Measurements from ENCODE around the gene GPS1. TPM values are rescaled to one million over a fixed set of nuclear protein-coding genes. Genes with fewer than 3 reads are reported as not detected.

GPS1 gene
- total and polyA plus RNA-seq, 5 donors = 75.1 to 93.7 (median 87.8) TPM

- Histone ChIP-seq H3K4me1 (ENCODE audit: control insufficient read depth, insufficient read depth, low read length) (no peaks in the 10 kb centered on the region), H3K9me3 (ENCODE audit: control insufficient read depth, low read length) (no peaks in the 10 kb centered on the region), H3K27ac (ENCODE audit: low read length) (peak overlapping the region; percentile 3), H3K27me3 (ENCODE audit: control insufficient read depth, insufficient read depth) (no peaks in the 10 kb centered on the region), H3K4me3 (ENCODE audit: low read length) (no peak overlapping the region)
- ATAC-seq (peak; percentile 21 to 22), DNase-seq (peak; percentile 74 to 91 (median 88))
- 36% methylated on average over 24 of the region's 24 CpGs for WGBS
- intact Hi-C loops (cut with DNase I) = no loop called here
Observed at GRCh38 chr17:82103553-82104451, 52.1 kb downstream of the GPS1 start.

- WGBS = 96% methylated on average over 11 of the region's 11 CpGs
- no peak overlapping the region for H3K27ac ChIP-seq (ENCODE audit: low read length)
- ATAC-seq = no peak
- no peaks in the 10 kb centered on the region for H3K27me3 ChIP-seq (ENCODE audit: control insufficient read depth, insufficient read depth)
- no peak overlapping the region for H3K4me3 ChIP-seq (ENCODE audit: low read length)
- intact Hi-C loops (cut with DNase I) = no loop called here
- peak in 2 of 3 donors; percentile 41 to 47 for DNase-seq
- no peaks in the 10 kb centered on the region for H3K9me3 ChIP-seq (ENCODE audit: control insufficient read depth, low read length)
- H3K4me1 ChIP-seq (ENCODE audit: control insufficient read depth, insufficient read depth, low read length) = no peaks in the 10 kb centered on the region
Observed at GRCh38 chr17:82104797-82105416, 53.2 kb downstream of the GPS1 start.

GRCh38 chr17:82105417-82105881 is 53.8 kb downstream of the GPS1 start:
- H3K27me3 ChIP-seq (ENCODE audit: control insufficient read depth, insufficient read depth) = no peaks in the 10 kb centered on the region
- ATAC-seq = no peak
- 88% methylated on average over 13 of the region's 13 CpGs for WGBS
- H3K4me3 ChIP-seq (ENCODE audit: low read length) = no peak overlapping the region
- DNase-seq = peak in 2 of 3 donors; percentile 40 to 61
- H3K9me3 ChIP-seq (ENCODE audit: control insufficient read depth, low read length) = no peaks in the 10 kb centered on the region
- H3K4me1 ChIP-seq (ENCODE audit: control insufficient read depth, insufficient read depth, low read length) = no peaks in the 10 kb centered on the region
- intact Hi-C loops (cut with DNase I) = no loop called here
- H3K27ac ChIP-seq (ENCODE audit: low read length) = no peak overlapping the region

GRCh38 chr17:82105882-82106687 is 54.4 kb downstream of the GPS1 start:
- H3K27ac ChIP-seq (ENCODE audit: low read length) = peak overlapping the region; percentile 37
- H3K27me3 ChIP-seq (ENCODE audit: control insufficient read depth, insufficient read depth) = no peaks in the 10 kb centered on the region
- ATAC-seq (peak; percentile 36 to 48), DNase-seq (peak in 2 of 3 donors; percentile 49 to 61)
- no peak overlapping the region for H3K4me3 ChIP-seq (ENCODE audit: low read length)
- no peaks in the 10 kb centered on the region for H3K9me3 ChIP-seq (ENCODE audit: control insufficient read depth, low read length)
- intact Hi-C loops (cut with DNase I) = no loop called here
- H3K4me1 ChIP-seq (ENCODE audit: control insufficient read depth, insufficient read depth, low read length) = no peaks in the 10 kb centered on the region
- WGBS = 29% methylated on average over 24 of the region's 24 CpGs

GRCh38 chr17:82106688-82107305 is 55.1 kb downstream of the GPS1 start:
- intact Hi-C loops (cut with DNase I) = no loop called here
- no peaks in the 10 kb centered on the region for H3K27me3 ChIP-seq (ENCODE audit: control insufficient read depth, insufficient read depth)
- 43% methylated on average over 9 of the region's 9 CpGs for WGBS
- H3K27ac ChIP-seq (ENCODE audit: low read length) = peak overlapping the region; percentile 37
- no peaks in the 10 kb centered on the region for H3K9me3 ChIP-seq (ENCODE audit: control insufficient read depth, low read length)
- no peaks in the 10 kb centered on the region for H3K4me1 ChIP-seq (ENCODE audit: control insufficient read depth, insufficient read depth, low read length)
- H3K4me3 ChIP-seq (ENCODE audit: low read length) = no peak overlapping the region
- peak; percentile 48 to 86 (median 80) for DNase-seq
- peak; percentile 10 to 44 for ATAC-seq

Other genes with a start within 250 kb of the GPS1 start
- gene GCGR, start 247.7 kb upstream of the GPS1 start, total RNA-seq = not detected
- not detected for gene GCGR, start 247.7 kb upstream of the GPS1 start, polyA plus RNA-seq
- 100 to 1,000 TPM in 2 of 4 donors, 10 to 100 TPM in 2; 88.1 to 120 (median 96.5) TPM for gene MCRIP1, start 218.6 kb upstream of the GPS1 start, total RNA-seq
- gene MCRIP1, start 218.6 kb upstream of the GPS1 start, polyA plus RNA-seq = 146 TPM
- gene PPP1R27, start 216.8 kb upstream of the GPS1 start, total RNA-seq = under 1 TPM in 1 of 4 donors, not detected in 3; 0.85 TPM
- not detected for gene PPP1R27, start 216.8 kb upstream of the GPS1 start, polyA plus RNA-seq
- 100 to 1,000 TPM; 272 to 375 (median 350) TPM for gene P4HB, start 191.4 kb upstream of the GPS1 start, total RNA-seq
- gene P4HB, start 191.4 kb upstream of the GPS1 start, polyA plus RNA-seq = 278 TPM
- 100 to 1,000 TPM; 113 to 217 (median 142) TPM for gene ARHGDIA, start 180.6 kb upstream of the GPS1 start, total RNA-seq
- 101 TPM for gene ARHGDIA, start 180.6 kb upstream of the GPS1 start, polyA plus RNA-seq
- gene ALYREF, start 160.3 kb upstream of the GPS1 start, total RNA-seq = 10 to 100 TPM; 32.5 to 46.2 (median 39.1) TPM
- 18.9 TPM for gene ALYREF, start 160.3 kb upstream of the GPS1 start, polyA plus RNA-seq
- 100 to 1,000 TPM; 135 to 167 (median 148) TPM for gene ANAPC11, start 160.2 kb upstream of the GPS1 start, total RNA-seq
- gene ANAPC11, start 160.2 kb upstream of the GPS1 start, polyA plus RNA-seq = 338 TPM
- gene NPB, start 149.7 kb upstream of the GPS1 start, total RNA-seq = under 1 TPM; 0.14 to 0.53 (median 0.29) TPM
- gene NPB, start 149.7 kb upstream of the GPS1 start, polyA plus RNA-seq = 0.32 TPM
- 10 to 100 TPM; 16.7 to 24.8 (median 18.6) TPM for gene PCYT2, start 140.5 kb upstream of the GPS1 start, total RNA-seq
- gene PCYT2, start 140.5 kb upstream of the GPS1 start, polyA plus RNA-seq = 28.5 TPM
- gene SIRT7, start 133.7 kb upstream of the GPS1 start, total RNA-seq = 10 to 100 TPM in 1 of 4 donors, 1 to 10 TPM in 3; 7.6 to 10.1 (median 8.9) TPM
- 7.3 TPM for gene SIRT7, start 133.7 kb upstream of the GPS1 start, polyA plus RNA-seq
- 10 to 100 TPM; 16.6 to 28.9 (median 26.0) TPM for gene MAFG, start 124.2 kb upstream of the GPS1 start, total RNA-seq
- 18.4 TPM for gene MAFG, start 124.2 kb upstream of the GPS1 start, polyA plus RNA-seq
- 1 to 10 TPM; 2.7 to 8.5 (median 6.7) TPM for gene PYCR1, start 114.6 kb upstream of the GPS1 start, total RNA-seq
- gene PYCR1, start 114.6 kb upstream of the GPS1 start, polyA plus RNA-seq = 4.3 TPM
- gene MYADML2, start 104.7 kb upstream of the GPS1 start, total RNA-seq = 1 to 10 TPM in 2 of 4 donors, under 1 TPM in 1, not detected in 1; 0.51 to 1.9 (median 1.4) TPM
- 1.2 TPM for gene MYADML2, start 104.7 kb upstream of the GPS1 start, polyA plus RNA-seq
- gene NOTUM, start 90.7 kb upstream of the GPS1 start, total RNA-seq = not detected
- gene NOTUM, start 90.7 kb upstream of the GPS1 start, polyA plus RNA-seq = 0.05 TPM
- 10 to 100 TPM; 16.6 to 28.9 (median 21.6) TPM for gene ASPSCR1, start 74.3 kb upstream of the GPS1 start, total RNA-seq
- 20.1 TPM for gene ASPSCR1, start 74.3 kb upstream of the GPS1 start, polyA plus RNA-seq
- 10 to 100 TPM; 20.1 to 28.6 (median 26.0) TPM for gene CENPX, start 29.0 kb upstream of the GPS1 start, total RNA-seq
- gene CENPX, start 29.0 kb upstream of the GPS1 start, polyA plus RNA-seq = 31.2 TPM
- 1 to 10 TPM; 3.2 to 6.7 (median 6.0) TPM for gene LRRC45, start 28.6 kb upstream of the GPS1 start, total RNA-seq
- gene LRRC45, start 28.6 kb upstream of the GPS1 start, polyA plus RNA-seq = 4.9 TPM
- 1 to 10 TPM; 1.0 to 2.0 (median 1.5) TPM for gene RAC3, start 20.2 kb upstream of the GPS1 start, total RNA-seq
- 2.4 TPM for gene RAC3, start 20.2 kb upstream of the GPS1 start, polyA plus RNA-seq
- 100 to 1,000 TPM; 127 to 181 (median 168) TPM for gene DCXR, start 14.2 kb upstream of the GPS1 start, total RNA-seq
- 196 TPM for gene DCXR, start 14.2 kb upstream of the GPS1 start, polyA plus RNA-seq
- 10 to 100 TPM; 19.0 to 25.1 (median 20.2) TPM for gene RFNG, start 87 bp upstream of the GPS1 start, total RNA-seq
- 25.4 TPM for gene RFNG, start 87 bp upstream of the GPS1 start, polyA plus RNA-seq
- 10 to 100 TPM; 51.3 to 63.1 (median 58.4) TPM for gene DUS1L, start 13.9 kb downstream of the GPS1 start, total RNA-seq
- gene DUS1L, start 13.9 kb downstream of the GPS1 start, polyA plus RNA-seq = 82.1 TPM
- gene FASN, start 46.3 kb downstream of the GPS1 start, total RNA-seq = 10 to 100 TPM; 14.3 to 71.8 (median 23.4) TPM
- 86.3 TPM for gene FASN, start 46.3 kb downstream of the GPS1 start, polyA plus RNA-seq
- 10 to 100 TPM; 14.8 to 17.3 (median 16.5) TPM for gene CCDC57, start 160.9 kb downstream of the GPS1 start, total RNA-seq
- gene CCDC57, start 160.9 kb downstream of the GPS1 start, polyA plus RNA-seq = 12.1 TPM
- 10 to 100 TPM; 13.6 to 23.7 (median 18.0) TPM for gene SLC16A3, start 177.1 kb downstream of the GPS1 start, total RNA-seq
- gene SLC16A3, start 177.1 kb downstream of the GPS1 start, polyA plus RNA-seq = 18.8 TPM
- 10 to 100 TPM; 68.8 to 81.7 (median 77.4) TPM for gene CSNK1D, start 221.8 kb downstream of the GPS1 start, total RNA-seq
- gene CSNK1D, start 221.8 kb downstream of the GPS1 start, polyA plus RNA-seq = 61.7 TPM

All from right cardiac atrium (tissue), 5 donors.